Bronchial epithelial cell (primary cell): ENCODE data around the gene FN3KRP. TPM values are rescaled to one million over a fixed set of nuclear protein-coding genes. Genes with fewer than 3 reads are reported as not detected.
A peak's percentile ranks its signal among the peaks of the same experiment; 100 is the strongest.
"Not testable (repeated sequence)": the region's sequence is repeated elsewhere in the genome, so short reads cannot be mapped to it uniquely, and the experiment has no call there.

Experiments
- DNase-seq: peaks from one replicate; pipeline ENCODE4 v3.0.0-alpha.2; 2010; ENCODE audit warnings: low read depth
- FAIRE-seq: peaks from 2 replicates; lab custom pipeline; 2011; peaks lifted over from hg19 to GRCh38; lab: Jason Lieb, UNC
- H3K27me3 ChIP-seq: 2 replicates; pipeline ENCODE4 v1.5.1; 2011; ENCODE audit warnings: low read length; ENCODE audit not compliant: control insufficient read depth, insufficient read depth
- H3K36me3 ChIP-seq: 2 replicates; pipeline ENCODE4 v1.5.1; 2011; ENCODE audit warnings: low read length; ENCODE audit not compliant: control insufficient read depth, insufficient read depth
- H3K4me3 ChIP-seq: 2 replicates; pipeline ENCODE4 v1.5.1; 2011; ENCODE audit warnings: mild to moderate bottlenecking, low read depth, low read length, control low read depth
- CTCF ChIP-seq: IDR thresholded peaks from 2 replicates; pipeline ENCODE4 v1.5.1; 2011; ENCODE audit warnings: mild to moderate bottlenecking, moderate library complexity, low read length, control low read depth, inconsistent platforms; ENCODE audit not compliant: insufficient read depth, severe bottlenecking
- total RNA-seq: library from RNA; depleted of rRNA; stranded (reverse); fragments of >200 nt; gene quantifications from 2 replicates; pipeline ENCODE4 v1.2.1, GENCODE V29; 2014

Gene FN3KRP
- total RNA-seq, 1 donor from 2014 or later, result 21.3 TPM

- TF ChIP-seq CTCF, result no peak
- no peak for FAIRE-seq
- H3K27me3 ChIP-seq, result no peaks in the 10 kb centered on the region
- no peak overlapping the region for H3K4me3 ChIP-seq
- DNase-seq, result peak; percentile 80
- peaks cover 1% of the 10 kb centered on the region for H3K36me3 ChIP-seq
Observed at GRCh38 chr17:82740906-82741759, 24.6 kb downstream of the FN3KRP start.

- FAIRE-seq, result no peak
- H3K36me3 ChIP-seq, result peaks cover 1% of the 10 kb centered on the region
- no peaks in the 10 kb centered on the region for H3K27me3 ChIP-seq
- TF ChIP-seq CTCF, result no peak
- no peak overlapping the region for H3K4me3 ChIP-seq
- no peak for DNase-seq
Observed at GRCh38 chr17:82743344-82744219, 27.1 kb downstream of the FN3KRP start.

GRCh38 chr17:82744736-82745135 lies 28.2 kb downstream of the FN3KRP start:
- FAIRE-seq, result not testable (repeated sequence)

GRCh38 chr17:82745524-82745923 lies 29.0 kb downstream of the FN3KRP start:
- no peaks in the 10 kb centered on the region for H3K27me3 ChIP-seq
- no peak for TF ChIP-seq CTCF
- FAIRE-seq (no peak), DNase-seq (no peak)
- peaks cover 1% of the 10 kb centered on the region for H3K36me3 ChIP-seq
- H3K4me3 ChIP-seq, result no peak overlapping the region

More at GRCh38 chr17:82744736-82745135, 28.2 kb downstream of the FN3KRP start:
- DNase-seq, H3K36me3 ChIP-seq, H3K4me3 ChIP-seq, H3K27me3 ChIP-seq: not testable (repeated sequence)

DNA sequence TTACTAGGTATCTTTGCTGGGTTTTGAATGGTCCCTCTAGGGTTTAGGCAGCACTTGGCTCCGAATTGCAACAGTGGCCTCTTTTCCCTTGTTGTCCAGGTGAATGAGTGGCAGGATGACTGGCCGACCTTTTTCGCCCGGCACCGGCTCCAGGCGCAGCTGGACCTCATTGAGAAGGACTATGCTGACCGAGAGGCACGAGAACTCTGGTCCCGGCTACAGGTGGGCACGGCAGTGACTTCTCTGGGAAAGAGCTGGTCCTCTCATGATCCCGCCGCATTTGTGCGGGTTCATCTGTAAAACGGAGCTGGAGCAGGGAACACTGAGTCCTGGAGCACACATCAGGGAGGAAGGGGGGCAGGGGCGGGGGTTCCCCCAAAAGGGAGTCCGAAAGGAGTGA lies 32.2 kb downstream of the FN3KRP start:
- no peak for TF ChIP-seq CTCF
- Histone ChIP-seq H3K36me3 (no peaks in the 10 kb centered on the region), H3K27me3 (no peaks in the 10 kb centered on the region), H3K4me3 (no peak overlapping the region)
- no peak for FAIRE-seq
- DNase-seq, result no peak
